H1 (cell line): Measurements from ENCODE around the gene CPLANE1.

Experiments used
- CTCF ChIP-seq, 3 experiments: IDR thresholded peaks; 1 replicate in 2 of 3; 2 replicates in 1 of 3; pipeline versions ENCODE4 v1.5.1 to v1.6.1; 2011; ENCODE audit warnings: low read length in 3 of 3, mild to moderate bottlenecking in 3 of 3, inconsistent platforms in 2 of 3, low read depth in 1 of 3, moderate library complexity in 1 of 3; ENCODE audit not compliant: insufficient read depth in 1 of 3; ENCODE audit errors: control extremely low read depth in 1 of 3
- EP300 ChIP-seq, 2 experiments: IDR thresholded peaks; 1 replicate in 1 of 2; 2 replicates in 1 of 2; pipeline ENCODE4 v1.6.1; 2011 to 2012; ENCODE audit warnings: low read depth in 2 of 2, low read length in 2 of 2, mild to moderate bottlenecking in 2 of 2, borderline replicate concordance in 1 of 2, inconsistent platforms in 1 of 2, moderate library complexity in 1 of 2
- KDM1A ChIP-seq: fragments of 200-600, 300-600 bp; sonication (generic); IDR thresholded peaks from 2 replicates; pipeline ENCODE4 v1.7.1; 2016; ENCODE audit warnings: mild to moderate bottlenecking, low read length, borderline replicate concordance
- POLR2A ChIP-seq, 2 experiments: IDR thresholded peaks; 1 replicate in 1 of 2; 2 replicates in 1 of 2; pipeline ENCODE4 v1.6.1; 2011; ENCODE audit warnings: low read depth in 2 of 2, low read length in 2 of 2, mild to moderate bottlenecking in 2 of 2; ENCODE audit errors: control extremely low read depth in 1 of 2
- POLR2AphosphoS5 ChIP-seq: IDR thresholded peaks from 2 replicates; pipeline ENCODE4 v1.6.1; 2011; ENCODE audit warnings: low read depth, low read length
- YY1 ChIP-seq: IDR thresholded peaks from 2 replicates; pipeline ENCODE4 v1.6.1; 2011; ENCODE audit warnings: low read depth, mild to moderate bottlenecking, low read length

GRCh38 chr5:37133939-37134338 lies 115.2 kb downstream of the CPLANE1 start:
- TF ChIP-seq POLR2A (IDR thresholded peaks at IDR 0.05; ENCODE audit: control extremely low read depth in 1 of 2, low read depth in 2 of 2, low read length in 2 of 2), result no peak
- TF ChIP-seq CTCF (IDR thresholded peaks at IDR 0.05; ENCODE audit: control extremely low read depth in 1 of 3, insufficient read depth in 1 of 3, low read depth in 1 of 3, low read length in 3 of 3), result no peak
- no peak for TF ChIP-seq YY1
- no peak for TF ChIP-seq EP300 (IDR thresholded peaks at IDR 0.05; ENCODE audit: borderline replicate concordance in 1 of 2, low read depth in 2 of 2, low read length in 2 of 2)
- TF ChIP-seq KDM1A, result no peak
- TF ChIP-seq POLR2AphosphoS5, result no peak
